ENCODE measurements around the gene TSPAN18.

TSPAN18 gene

DNA sequence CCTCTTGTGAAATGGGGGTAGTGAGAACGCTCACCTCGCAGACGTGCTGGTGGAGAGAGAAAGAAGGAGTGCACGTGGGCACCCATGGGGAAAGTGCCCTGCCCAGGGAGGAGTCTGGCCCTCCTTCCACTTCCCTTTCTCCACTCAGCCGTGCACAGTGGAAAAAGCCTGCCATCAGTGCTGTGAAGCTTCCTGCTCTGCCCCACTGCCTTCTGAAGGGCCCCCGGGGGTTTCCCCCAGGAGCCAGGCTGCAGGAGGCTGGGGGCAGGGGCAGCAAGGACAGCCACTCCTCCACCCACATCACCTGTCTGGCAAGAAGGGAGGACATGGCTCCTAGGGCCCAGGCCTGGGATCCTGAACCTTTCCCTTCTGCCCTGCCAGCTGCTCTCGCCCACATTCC lies 216.4 kb downstream of the TSPAN18 start:
- Histone ChIP-seq H3K4me1 (ENCODE audit: low read length) (0 out of 2 replicates have a peak, but pooled peaks cover 9% of the 10 kb centered on the region), H3K27me3 (replicated peaks; ENCODE audit: insufficient read depth, low read length) (no peaks in the 10 kb centered on the region), H3K9me3 (replicated peaks; ENCODE audit: insufficient read depth, low read length) (no peaks in the 10 kb centered on the region), H3F3A (ENCODE audit: insufficient read depth, low read length) (no peaks in the 10 kb centered on the region), H3K79me2 (ENCODE audit: low read length) (no peaks in the 10 kb centered on the region), H2AFZ (ENCODE audit: low read length) (no peak overlapping the region), H3K27ac (ENCODE audit: low read length) (no peak overlapping the region), H4K20me1 (ENCODE audit: insufficient read depth, low read length) (no peaks in the 10 kb centered on the region), H3K4me2 (ENCODE audit: low read depth, low read length) (no peak overlapping the region), H3K4me3 (ENCODE audit: low read length) (no peak overlapping the region), H3K9me2 (replicated peaks; ENCODE audit: insufficient read depth, low read length) (no peaks in the 10 kb centered on the region), H3K36me3 (replicated peaks; ENCODE audit: insufficient read depth, low read length) (no peaks in the 10 kb centered on the region), H3K9ac (ENCODE audit: low read length) (no peak overlapping the region)
- TF ChIP-seq EZH2phosphoT487 (IDR thresholded peaks at IDR 0.05; ENCODE audit: low read length) (no peak), EZH2 (optimal IDR thresholded peaks at IDR 0.05; ENCODE audit: low read depth, low read length) (no peak)
- TF ChIP-seq, protein P1, sequence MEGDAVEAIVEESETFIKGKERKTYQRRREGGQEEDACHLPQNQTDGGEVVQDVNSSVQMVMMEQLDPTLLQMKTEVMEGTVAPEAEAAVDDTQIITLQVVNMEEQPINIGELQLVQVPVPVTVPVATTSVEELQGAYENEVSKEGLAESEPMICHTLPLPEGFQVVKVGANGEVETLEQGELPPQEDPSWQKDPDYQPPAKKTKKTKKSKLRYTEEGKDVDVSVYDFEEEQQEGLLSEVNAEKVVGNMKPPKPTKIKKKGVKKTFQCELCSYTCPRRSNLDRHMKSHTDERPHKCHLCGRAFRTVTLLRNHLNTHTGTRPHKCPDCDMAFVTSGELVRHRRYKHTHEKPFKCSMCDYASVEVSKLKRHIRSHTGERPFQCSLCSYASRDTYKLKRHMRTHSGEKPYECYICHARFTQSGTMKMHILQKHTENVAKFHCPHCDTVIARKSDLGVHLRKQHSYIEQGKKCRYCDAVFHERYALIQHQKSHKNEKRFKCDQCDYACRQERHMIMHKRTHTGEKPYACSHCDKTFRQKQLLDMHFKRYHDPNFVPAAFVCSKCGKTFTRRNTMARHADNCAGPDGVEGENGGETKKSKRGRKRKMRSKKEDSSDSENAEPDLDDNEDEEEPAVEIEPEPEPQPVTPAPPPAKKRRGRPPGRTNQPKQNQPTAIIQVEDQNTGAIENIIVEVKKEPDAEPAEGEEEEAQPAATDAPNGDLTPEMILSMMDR (IDR thresholded peaks at IDR 0.05; ENCODE audit: low read length) = no peak
- DNase-seq = no peak

DNA sequence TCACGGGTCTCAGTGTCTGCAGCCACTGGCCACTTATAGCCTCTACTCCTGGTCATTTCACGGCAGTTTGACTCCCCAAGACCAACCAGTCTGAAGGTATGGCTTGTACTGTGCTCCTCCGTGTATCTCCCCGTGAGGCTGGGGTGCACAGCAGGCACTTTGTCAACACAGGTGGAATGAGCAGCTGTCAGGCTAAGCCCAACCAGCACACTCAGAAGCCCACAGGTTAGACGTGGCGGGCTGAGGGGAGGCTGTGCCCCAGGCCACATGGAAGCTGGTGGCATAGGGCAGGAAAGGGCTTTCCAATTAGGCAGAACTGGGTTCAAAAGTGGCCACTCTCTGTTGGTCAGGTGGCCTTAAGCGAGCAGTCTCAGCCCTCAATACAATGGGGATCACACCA lies 216.9 kb downstream of the TSPAN18 start:
- H3K79me2 ChIP-seq (ENCODE audit: low read length) = no peaks in the 10 kb centered on the region

DNA sequence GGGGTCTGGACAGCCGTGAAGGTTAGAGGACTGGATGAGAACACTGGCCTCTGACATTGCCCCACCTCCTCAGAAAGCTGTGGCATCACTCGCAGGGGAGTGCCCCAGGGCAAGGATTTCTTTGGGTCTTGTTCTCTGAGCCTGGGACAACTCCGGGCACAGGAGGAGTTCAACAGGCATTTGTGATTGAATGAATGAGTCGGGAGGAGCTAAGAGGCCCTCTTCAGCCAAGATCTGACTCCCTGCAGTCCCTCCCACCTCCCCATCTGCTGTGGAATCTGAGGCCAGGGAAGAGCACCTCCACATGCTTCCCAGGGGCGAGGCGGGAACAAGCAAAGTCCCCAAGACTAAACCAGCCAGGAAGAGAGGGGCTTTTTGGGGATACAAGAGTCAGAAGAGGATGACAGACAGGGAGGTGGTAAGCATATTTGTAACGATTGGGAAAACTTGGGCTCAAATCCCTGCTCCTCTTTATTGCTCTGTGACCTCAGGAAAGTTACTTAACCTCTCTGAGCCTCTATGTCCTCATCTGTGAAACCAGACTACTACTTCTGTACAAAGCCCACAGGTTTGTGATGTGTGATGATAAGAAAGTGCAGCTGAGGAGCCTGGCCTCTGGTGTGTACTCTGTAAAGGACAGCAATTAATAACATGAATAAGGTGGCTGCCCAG lies 217.6 kb downstream of the TSPAN18 start:
- Histone ChIP-seq H3F3A (ENCODE audit: insufficient read depth, low read length) (no peaks in the 10 kb centered on the region), H3K9me2 (replicated peaks; ENCODE audit: insufficient read depth, low read length) (no peaks in the 10 kb centered on the region), H4K20me1 (ENCODE audit: insufficient read depth, low read length) (no peaks in the 10 kb centered on the region), H3K9ac (ENCODE audit: low read length) (no peak overlapping the region), H3K79me2 (ENCODE audit: low read length) (no peaks in the 10 kb centered on the region), H3K4me1 (ENCODE audit: low read length) (0 out of 2 replicates have a peak, but pooled peaks cover 9% of the 10 kb centered on the region), H3K9me3 (replicated peaks; ENCODE audit: insufficient read depth, low read length) (no peaks in the 10 kb centered on the region), H2AFZ (ENCODE audit: low read length) (no peak overlapping the region), H3K27ac (ENCODE audit: low read length) (no peak overlapping the region), H3K27me3 (replicated peaks; ENCODE audit: insufficient read depth, low read length) (no peaks in the 10 kb centered on the region), H3K4me2 (ENCODE audit: low read depth, low read length) (no peak overlapping the region), H3K36me3 (replicated peaks; ENCODE audit: insufficient read depth, low read length) (no peaks in the 10 kb centered on the region), H3K4me3 (ENCODE audit: low read length) (no peak overlapping the region)
- DNase-seq = no peak
- no peak for TF ChIP-seq EZH2 (optimal IDR thresholded peaks at IDR 0.05; ENCODE audit: low read depth, low read length)
- TF ChIP-seq, protein P1 (IDR thresholded peaks at IDR 0.05; ENCODE audit: low read length) = no peak

More for the DNA sequence above, 216.9 kb downstream of the TSPAN18 start:
- Histone ChIP-seq H3K27ac (ENCODE audit: low read length) (no peak overlapping the region), H3K9me3 (replicated peaks; ENCODE audit: insufficient read depth, low read length) (no peaks in the 10 kb centered on the region), H3K9me2 (replicated peaks; ENCODE audit: insufficient read depth, low read length) (no peaks in the 10 kb centered on the region), H4K20me1 (ENCODE audit: insufficient read depth, low read length) (no peaks in the 10 kb centered on the region), H3F3A (ENCODE audit: insufficient read depth, low read length) (no peaks in the 10 kb centered on the region), H3K27me3 (replicated peaks; ENCODE audit: insufficient read depth, low read length) (no peaks in the 10 kb centered on the region), H3K4me1 (ENCODE audit: low read length) (0 out of 2 replicates have a peak, but pooled peaks cover 9% of the 10 kb centered on the region), H3K4me2 (ENCODE audit: low read depth, low read length) (no peak overlapping the region), H3K4me3 (ENCODE audit: low read length) (no peak overlapping the region), H3K9ac (ENCODE audit: low read length) (no peak overlapping the region), H3K36me3 (replicated peaks; ENCODE audit: insufficient read depth, low read length) (no peaks in the 10 kb centered on the region), H2AFZ (ENCODE audit: low read length) (no peak overlapping the region)
- no peak for DNase-seq
- TF ChIP-seq, protein P1 (IDR thresholded peaks at IDR 0.05; ENCODE audit: low read length) = no peak
- TF ChIP-seq EZH2phosphoT487 (IDR thresholded peaks at IDR 0.05; ENCODE audit: low read length) (no peak), EZH2 (optimal IDR thresholded peaks at IDR 0.05; ENCODE audit: low read depth, low read length) (no peak)
